ENCODE data around the gene PIK3C3.

PIK3C3 gene

DNA sequence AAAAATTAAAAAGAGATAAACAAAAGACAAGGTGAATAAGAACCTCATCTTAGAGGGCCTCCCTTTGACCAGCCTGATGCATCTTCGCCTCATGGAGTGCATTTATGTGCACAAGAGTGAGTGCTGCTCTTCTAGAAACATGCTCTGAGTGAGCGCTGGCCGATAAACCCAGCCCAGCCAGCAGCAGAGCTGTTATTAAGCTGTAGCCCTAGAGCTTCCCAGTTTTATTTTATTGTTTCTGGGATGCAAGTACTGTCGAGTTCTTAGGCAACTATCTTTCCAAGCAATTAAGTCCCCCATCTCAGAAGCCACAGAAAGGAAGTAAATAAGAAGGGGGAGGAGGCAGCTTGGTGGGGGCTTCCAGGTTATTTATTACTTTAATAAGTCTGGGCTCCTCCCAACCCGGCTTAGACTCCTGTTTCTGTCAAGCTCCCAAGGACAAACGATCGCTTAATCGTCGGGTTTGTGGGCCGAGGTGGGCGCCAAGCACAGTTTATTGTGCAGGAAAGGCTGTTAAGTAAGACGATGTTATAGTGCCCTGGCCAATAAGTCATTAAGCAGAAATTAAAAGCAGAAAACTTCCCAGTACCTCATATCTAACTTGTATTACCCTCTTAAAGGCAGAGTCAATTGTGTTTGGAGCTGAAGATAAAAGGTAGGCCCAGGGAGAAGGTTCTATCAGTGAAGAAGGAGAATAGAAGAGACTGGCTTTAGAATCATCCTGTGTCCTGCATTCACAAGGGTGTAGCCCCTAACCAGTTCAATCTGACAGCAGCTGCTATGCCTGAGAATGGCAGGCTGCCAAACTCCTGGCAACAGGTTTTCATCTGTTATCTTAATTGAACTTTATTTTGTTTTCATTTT lies 176.3 kb downstream of the PIK3C3 start:
- DNase-seq (ENCODE audit: low spot score) = no peak

DNA sequence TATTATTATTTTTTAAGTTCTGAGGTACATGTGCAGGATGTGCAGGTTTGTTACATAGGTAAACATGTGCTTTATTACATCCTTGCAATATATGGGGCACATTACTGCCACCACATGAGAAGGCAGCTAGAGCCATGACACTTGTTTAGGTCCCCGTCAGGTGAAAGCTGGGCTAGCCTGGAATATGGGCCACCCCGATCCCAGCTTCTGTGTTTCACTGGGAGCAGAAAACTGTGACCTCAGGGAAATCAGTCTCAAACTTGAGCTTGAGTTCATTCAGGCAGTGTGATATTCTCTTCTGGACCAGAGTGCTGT lies 176.9 kb downstream of the PIK3C3 start:
- no peak for DNase-seq (ENCODE audit: low spot score)

Measured in SW480 (cell line).